T-helper 2 cell (primary cell): Measurements from ENCODE around the gene DNM3.

Experiments
- DNase-seq, 5 experiments: peaks; one replicate each; pipeline versions ENCODE4 v3.0.0 to v3.0.0-alpha.2; 2012 to 2022

Gene DNM3

DNA sequence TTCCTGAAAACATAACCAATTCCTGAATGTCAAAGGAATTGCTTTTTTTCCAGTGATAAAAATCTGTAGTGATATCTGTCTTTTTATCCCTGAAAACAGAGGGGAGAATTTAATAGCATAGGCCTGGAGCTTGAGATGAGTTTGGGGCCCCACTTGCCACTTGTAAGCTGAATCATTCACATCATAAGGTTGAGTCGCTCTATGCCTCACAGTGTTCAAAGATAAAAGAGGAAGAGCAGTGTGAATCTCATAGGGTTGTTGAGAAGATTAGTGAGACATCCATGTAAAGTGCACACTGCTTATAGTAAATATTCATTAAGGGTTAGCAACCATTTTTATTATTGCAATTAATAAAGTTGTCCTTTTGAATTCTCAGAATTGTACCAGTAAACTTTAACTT is 271.3 kb downstream of the DNM3 start:
- no peak for DNase-seq

DNA sequence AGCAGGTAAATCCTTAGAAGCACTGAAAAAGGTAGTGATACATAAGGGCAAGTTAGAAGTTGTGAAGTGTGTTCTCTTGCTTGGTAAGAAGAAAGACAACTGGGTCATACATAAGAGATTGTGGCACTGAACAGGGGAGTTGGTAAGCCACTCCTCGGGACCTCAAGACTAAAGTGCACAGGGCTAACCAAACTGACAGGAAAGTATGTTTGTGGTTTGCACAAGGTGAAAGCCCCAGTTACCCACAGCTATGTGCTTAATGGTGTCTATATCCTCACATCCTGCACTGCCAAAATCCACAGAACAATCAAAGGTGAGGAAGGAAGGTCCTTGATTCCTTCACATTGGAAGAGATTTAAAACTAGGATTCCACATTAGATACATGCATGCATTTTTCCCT is 276.5 kb downstream of the DNM3 start:
- peak in 2 of 5 experiments; percentile 55 to 92 for DNase-seq

DNA sequence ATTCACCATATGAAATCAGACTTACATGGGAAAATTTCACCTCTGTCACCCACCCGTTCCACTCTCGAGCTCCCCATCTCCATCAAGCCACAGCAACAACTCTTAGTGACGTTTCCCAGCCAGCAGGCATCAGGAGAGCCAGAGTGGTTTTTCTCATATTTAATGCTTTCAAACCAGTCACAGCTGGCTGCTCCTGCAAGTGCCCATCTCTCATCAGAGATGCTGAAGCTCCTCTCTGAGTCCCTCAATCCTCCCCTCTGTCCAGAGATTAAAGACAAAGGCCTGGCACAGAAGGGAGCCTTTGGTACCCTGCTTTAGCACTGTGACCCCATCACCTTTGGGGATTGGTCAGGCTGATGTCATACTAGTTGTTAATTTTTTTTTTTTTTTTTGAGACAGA is 277.3 kb downstream of the DNM3 start:
- no peak for DNase-seq

DNA sequence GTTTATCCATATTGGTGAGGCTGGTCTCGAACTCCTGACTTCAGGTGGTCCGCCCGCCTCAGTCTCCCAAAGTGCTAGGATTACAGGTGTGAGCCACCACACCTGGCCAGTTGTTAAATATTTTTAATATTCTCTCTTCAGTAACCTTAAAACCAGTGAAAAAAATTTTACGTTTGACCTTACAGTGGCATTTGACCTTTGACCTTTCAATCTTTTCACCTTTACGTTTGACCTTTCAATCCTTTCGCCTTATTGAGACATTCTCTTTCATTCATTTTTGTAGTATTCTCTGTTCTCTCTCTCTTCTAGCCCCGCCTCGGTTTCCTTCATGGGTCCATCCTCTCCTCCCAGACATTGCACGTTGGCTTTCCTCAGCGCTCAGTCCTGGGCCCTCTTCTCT is 277.9 kb downstream of the DNM3 start:
- no peak for DNase-seq

DNA sequence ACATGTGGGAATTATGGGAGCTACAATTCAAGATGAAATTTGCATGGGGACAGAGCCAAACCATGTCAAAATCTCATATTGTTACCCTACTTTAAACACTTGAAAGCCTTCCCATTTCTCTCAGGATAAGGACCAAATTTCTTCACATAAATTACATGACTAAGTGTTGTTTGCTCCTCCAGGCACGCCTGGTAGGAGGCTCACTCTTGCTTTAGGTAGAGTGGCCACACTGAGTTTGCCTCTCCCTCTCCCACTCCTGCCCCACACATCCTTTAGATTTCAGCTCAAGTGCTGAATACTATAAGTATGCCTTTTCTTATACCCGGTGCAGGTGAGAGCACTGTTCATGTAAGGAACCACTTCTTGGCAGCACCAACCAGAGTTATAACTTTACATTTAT is 279.1 kb downstream of the DNM3 start:
- no peak for DNase-seq

DNA sequence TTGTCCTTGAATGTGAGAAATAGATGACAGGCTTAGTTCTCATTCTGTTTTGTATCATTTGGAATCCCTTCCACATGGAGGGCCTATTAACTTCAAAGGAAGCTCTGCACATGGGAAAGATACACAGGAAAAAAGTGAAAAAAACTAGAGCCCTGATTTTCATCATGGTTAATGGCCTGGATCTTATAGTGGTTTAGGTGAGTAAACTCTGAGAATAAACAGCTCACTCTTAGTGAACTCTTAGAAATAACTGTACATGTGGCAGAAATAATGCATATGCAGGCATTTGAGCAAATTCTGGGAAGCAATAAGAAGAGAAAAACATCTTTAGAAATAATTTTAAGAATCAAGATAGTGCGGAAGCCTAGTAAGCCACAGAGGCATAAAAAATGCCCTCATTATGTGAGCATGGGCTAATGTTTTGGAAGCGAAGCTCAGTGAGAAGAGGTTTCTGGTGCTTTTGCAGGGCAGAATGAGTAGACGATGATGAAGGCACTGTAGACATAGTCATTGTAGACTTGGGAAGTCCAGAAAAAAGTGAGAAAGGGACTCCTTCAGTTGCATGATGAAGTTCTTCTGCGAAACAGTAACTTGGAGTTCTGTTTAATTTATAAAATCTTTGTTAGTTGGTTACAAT is 279.9 kb downstream of the DNM3 start:
- no peak for DNase-seq

DNA sequence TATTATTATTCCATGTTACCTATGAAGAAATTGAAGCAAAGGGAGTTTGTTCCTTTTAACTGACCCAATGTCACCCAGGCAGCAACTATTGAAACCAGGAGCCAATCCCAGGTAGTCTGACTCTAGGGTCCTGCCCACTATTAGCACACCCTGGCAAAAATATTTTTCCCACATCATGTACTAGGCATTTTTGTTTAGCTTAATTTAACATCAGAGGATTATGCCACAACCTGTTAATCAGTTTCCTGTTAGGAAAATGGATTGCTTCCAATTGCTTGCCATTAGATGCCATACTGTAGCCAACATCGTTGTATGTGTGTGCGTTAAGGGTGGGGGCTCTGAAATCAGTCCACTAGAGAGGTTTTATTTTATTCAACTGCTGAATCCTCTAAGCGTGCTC is 281.1 kb downstream of the DNM3 start:
- DNase-seq = no peak

DNA sequence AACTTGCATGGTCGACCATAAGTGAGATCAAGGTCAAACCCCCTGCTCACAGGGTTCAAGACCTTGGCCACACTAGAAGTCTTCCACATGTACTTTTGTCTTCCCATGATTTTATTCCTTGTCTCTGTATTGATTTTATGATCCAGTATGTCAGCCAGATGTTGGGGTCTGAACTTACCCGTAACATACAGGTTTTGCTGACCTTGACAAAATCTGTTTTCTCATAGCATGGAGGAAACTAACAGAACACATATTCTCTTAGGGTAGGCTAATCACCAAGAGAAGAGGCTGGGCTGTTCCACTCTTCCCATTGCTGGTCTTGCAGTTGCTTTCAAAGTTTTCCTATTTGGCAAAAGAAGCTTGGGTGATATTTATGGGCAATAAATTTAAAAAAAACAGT is 284.0 kb downstream of the DNM3 start:
- no peak for DNase-seq

DNA sequence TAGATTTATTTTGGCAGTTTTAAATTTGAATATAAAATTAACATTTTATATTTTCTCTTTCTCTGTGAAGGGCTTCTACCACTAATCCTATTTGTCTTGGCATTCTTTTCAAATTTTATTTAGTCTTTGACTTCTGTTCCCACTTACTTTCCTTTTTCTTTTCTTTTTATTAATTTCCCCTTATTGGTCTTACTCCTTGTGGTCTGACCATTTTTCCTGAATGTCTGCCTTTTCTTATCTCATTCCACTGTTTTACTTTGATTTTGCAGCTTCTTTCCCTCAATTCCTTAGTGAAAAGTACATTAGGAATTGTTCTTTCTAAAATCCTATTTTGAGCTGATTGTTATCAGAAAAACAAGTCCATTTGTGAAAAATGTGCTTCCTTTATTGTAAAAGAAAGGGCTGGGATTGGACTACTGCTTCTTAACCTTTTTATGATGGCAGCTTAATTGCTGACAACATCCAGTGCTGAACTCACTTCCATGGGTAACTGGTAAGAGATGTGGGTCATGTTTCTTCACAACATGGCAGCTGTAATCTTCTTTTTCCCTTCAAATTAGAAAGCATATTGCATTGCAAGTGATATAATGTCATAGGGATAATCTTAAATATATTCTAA is 284.6 kb downstream of the DNM3 start:
- DNase-seq = no peak

DNA sequence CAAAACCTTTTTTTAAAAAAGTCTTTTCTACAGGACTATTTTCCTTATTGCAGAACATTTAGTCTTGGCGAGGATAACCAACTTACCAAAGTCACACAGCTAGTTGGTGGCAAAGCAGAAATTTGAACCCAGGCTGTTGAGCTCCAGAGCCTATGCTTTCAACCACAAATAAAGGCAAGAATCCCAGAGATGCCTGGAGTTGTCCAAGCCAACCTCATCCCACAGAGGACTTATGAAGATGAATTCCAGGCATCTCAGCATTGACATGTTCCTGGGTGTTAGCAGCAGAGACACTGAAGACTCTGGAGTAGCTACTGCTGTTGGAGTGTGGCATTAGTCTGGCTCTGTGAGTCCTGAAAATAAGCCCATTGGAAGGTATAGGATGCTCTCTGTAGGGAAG is 291.5 kb downstream of the DNM3 start:
- no peak for DNase-seq

DNA sequence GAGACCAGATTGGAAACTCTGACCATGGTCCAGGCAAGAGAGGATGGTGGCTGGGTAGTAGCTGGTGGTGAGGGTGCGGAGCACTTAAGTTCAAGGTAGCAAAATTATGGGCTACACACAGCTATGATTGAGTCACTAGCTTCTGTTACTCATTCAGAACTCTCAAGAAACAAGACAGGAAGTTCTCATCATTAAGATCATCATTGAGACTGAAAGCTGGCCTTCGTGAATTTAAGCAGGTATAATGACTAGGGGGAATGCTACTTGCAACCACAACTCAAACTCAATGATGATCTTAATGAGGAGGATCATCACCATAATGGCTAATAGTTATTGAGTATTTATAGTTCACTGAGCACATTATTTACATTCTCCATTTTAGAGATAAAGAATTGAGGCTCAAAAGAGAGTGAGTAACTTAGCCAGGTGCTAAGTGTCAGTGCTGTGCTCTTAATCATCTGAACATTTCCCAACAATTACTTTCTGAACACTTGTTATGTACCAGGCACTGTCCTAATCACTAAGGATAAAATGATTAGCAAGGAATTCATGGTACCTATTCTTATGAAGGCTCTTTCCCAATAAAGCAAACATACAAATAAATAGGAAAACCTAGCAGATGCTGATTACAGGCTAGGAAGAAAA is 292.9 kb downstream of the DNM3 start:
- peak in 1 of 5 experiments; percentile 76 for DNase-seq

DNA sequence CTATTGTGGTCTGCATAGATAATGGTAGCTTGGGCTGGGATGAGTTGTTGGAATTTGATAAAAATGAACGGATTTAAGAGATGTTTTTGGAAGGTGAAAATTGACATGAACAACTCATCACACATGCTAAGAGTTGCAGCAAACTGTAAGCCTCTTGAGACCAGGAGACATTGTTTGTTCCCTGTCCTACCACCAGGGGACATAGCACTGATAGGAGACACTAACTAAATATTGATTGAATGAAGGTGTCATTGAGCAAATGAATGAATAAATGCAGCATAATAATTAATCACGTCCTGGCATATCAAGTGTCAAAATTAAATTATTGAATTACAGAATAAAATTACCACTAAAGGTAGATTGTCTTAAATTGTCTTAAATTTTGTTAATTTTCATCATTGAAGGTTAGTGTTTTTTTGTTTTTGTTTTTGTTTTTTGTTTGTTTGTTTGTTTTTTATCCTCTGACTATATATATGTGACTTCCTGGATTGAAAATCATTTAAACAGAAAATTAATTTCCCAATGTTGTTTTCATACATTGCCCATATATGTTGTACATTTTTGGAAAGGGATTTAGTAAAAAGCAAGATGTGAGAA is 293.9 kb downstream of the DNM3 start:
- peak in 2 of 5 experiments; percentile 7 to 53 for DNase-seq

DNA sequence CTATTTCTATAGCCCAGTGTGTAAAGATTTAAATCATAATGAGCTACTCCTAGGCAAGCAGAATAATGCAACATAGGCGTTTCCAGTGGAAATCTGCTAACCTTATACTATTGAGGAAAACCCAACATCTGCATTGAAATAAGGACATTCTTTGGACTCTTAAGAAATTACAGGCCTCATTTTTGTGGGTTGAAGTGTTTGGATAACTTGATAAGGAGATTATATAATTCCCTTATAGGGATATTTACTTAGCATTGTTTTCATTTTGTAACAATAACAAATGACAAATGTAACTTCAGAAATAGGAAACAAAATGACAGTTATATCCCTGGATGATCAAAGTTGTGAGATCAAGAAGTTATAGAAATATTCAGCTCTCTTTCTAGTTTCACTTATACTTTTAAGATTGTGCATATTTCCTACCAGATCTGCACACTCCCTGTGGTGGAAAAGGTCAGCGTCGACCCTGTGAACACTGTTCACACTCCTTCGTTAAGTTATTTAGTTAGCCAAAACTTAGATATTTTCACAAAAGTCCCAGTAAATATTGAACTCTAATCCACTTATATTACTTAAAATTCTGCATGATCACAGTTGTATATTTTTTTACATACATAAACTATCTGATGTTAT is 294.8 kb downstream of the DNM3 start:
- DNase-seq = no peak

DNA sequence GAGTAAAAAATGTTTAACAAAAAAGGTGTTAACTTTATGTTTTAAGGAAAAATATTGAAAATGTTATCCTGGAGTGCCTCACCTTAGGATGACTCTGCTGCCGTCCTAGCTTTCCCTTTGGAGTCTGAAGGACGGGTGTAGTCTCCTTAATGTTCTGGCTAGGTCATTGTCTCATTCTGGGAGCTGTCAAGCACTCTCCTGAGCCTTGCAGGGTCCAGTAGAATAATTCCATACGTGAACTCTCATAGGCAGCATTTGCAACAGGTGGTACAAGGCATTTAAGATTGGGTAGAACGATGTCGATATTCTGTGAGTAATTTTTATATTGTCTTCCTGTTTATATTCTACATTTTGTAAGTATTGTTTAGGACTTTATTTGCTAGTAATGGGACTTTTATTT is 295.6 kb downstream of the DNM3 start:
- DNase-seq = no peak

DNA sequence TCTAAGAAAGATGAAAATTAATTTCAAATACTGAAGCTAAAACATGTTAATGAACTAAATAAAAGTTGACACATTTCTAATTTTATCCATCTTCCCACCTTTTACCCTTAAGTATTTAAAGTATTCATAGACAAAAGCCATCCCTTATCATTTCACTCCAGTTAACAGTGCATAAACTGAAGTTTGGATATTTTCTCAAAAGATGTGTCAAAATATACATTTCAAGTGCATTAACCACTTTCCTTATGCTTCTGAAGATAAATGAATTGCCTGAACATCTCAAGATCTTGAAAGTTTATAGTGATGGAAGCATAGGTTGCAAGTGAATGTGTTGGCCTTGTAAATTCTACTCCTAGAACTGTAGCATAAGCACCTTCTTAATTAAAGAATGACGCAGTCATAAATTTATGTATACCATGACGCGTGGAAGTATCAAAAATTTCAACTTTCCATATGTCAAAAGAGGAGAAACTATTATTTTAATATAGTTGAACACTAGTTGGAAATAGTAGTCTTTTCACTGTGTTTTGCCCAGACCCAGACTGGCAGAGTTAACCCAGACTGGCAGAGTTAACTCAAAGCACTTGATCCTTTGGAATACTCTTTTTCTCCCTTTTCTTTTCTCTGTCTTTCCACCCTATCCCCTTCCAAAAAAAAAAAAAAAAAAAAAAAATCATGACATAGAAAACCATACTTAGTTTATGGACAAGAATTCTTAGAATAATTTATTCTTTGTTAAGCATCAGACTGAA is 296.6 kb downstream of the DNM3 start:
- DNase-seq = no peak

DNA sequence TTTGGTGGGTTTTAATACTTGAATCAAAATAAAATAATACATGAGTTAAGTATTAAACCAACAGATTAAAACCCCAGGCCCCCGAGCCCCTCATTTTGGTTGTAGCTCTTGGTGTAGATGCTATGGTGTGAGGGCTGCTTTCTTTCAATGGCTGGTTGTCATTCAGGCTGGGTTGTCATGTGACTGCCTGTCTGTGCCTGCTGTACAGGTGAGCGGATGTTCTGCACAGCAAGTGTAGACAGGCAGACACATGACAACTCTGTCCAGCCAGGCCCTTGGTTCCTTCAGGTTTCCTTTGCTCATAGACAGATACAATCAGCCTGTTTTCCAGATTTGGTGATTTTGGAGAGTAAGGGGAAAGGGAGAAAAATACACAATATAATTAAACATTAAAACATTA is 297.3 kb downstream of the DNM3 start:
- DNase-seq = no peak

DNA sequence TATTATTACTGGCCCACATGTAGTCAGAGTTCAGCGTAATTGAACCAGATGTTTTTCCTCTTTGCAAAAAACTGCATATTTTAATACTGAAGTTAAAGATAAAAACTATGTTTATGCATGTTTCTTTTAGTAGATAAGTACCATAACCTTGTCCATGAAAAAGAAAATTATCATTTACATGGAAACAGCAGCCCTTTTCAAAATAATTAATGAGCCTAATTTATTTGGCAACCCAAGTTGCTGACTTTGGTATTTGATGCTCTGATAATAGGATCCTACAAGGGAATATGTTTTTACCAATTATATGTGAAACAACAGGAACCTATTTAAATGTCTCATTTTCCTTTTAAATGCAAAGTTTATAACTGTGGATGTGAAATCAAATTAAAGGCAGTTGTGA is 297.9 kb downstream of the DNM3 start:
- no peak for DNase-seq

DNA sequence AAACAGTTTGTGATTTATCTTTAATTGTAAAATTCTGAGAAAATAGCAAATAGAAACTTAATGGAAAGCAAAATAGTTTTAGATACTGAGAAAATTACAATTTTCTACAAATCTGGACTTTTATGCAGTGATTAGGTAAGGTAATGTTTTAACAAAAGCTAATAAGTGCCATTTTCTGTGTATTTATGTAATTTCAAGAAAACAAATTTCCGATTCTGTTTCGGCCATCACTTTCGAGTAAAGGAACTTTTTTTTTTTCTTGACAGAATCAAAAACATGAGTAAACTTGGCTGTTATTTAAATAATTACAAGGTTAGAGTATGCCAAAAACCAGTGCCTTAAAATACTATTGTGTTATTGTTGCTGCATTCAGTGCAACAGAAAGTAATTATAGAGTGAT is 298.8 kb downstream of the DNM3 start:
- DNase-seq = no peak

DNA sequence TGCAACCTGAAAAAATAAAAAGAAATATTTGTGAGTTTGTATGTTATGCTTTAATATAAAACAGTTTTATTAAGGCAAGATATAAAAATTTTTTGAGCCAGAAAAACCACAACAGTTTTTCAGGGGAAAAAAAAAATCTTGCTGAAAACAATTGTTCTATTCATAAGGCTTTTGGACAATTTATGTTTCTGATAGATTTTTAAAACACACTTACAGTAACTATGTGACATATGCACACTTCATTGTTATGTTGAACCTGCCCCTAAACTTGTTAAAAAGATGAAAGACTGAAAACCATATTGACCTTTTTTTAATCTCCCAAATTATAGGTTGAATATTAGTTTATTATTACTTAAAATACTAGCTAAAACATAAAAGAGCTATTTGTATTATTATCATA is 299.3 kb downstream of the DNM3 start:
- DNase-seq = no peak

DNA sequence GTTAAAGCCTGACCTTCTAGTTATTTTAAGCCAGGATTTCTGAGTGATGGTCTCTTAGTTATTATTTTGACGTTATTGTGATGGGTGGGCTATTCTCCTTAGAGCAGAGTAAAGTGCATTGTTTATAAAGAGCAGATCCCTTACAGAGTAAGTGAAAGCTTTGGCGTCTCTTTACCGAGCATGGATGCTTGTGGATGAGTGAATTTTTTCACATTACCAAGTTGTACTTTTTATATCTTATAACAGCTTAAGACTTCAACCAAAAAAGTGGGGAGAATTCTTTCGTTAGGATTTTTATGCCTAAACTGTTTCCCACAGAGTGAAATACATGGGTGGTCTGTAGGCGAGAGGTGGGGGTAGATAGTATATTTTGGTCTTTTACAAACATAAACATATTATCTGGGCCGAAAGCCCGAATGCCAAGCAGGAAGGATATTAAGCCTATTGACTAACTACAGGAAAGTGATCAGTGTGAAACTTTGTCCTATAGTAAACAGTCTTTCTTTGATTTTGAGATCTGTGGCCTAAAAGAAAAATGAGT is 300.1 kb downstream of the DNM3 start:
- DNase-seq = no peak

DNA sequence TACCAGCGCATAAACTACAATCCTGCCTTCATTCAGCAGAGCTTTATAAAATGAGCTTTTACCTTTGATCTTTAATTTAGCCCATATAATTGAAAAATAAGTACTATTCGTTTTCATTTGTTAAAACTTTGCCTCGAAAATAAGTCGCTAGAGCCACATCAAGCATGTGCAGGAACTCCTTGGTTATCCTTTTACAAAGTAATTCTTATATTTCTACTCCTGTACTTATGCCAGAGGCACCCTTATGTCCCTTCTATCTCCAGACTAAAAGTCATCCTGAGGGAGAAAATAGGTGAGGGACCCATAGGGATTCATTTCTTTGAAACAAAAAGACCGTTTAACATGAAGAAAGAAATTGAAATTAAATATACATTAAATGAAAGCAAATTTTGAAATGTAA is 301.0 kb downstream of the DNM3 start:
- no peak for DNase-seq

DNA sequence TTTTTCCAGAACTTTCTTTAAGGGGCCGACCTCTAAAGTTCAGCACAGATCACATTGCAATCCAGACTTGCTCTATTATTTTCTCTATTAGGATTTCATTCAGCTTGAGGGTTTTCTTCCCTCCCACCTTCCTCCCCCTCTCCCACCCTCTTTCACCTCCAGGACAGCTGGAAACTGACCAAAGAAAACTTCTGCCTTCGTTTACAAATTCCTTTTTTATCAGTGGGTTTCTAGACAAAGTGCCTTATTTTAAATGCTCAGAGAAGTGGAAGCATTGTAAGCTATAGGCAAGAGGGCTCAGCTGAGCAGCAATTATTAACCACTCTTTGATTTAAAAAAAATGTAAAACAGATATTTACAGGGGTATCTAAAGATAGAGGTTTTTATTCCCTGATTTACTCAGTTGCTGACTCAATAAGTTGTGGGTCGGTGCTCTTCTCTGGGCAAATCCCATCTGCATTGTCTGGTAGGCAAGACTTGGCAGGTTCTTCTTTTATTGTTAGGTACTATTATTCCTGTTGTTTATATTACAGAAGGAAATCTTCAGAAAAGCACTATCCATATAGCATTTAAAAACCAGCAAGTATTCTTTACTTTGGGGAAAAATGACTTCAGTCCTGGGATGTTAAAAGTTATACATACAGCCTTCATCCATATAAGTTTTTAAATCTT is 302.2 kb downstream of the DNM3 start:
- no peak for DNase-seq
